Measurements from ENCODE around the gene ATP6V1E1.
"Not testable (repeated sequence)": the region's sequence is repeated elsewhere in the genome, so short reads cannot be mapped to it uniquely, and the experiment has no call there.

Gene ATP6V1E1

GRCh38 chr22:17672417-17672991 lies 44.0 kb upstream of the ATP6V1E1 start:
- no peak overlapping the region for H3K4me3 ChIP-seq (ENCODE audit: low read length, poor library complexity, severe bottlenecking)
- H3K9me2 ChIP-seq (replicated peaks; ENCODE audit: low read depth, low read length), result no peaks in the 10 kb centered on the region
- H3K9ac ChIP-seq (ENCODE audit: low read depth, low read length, poor library complexity, severe bottlenecking), result no peak overlapping the region
- no peaks in the 10 kb centered on the region for H3K36me3 ChIP-seq (ENCODE audit: insufficient read depth, low read length)
- H2AFZ ChIP-seq (ENCODE audit: low read length), result no peak overlapping the region
- TF ChIP-seq CTCF (conservative IDR thresholded peaks at IDR 0.05; ENCODE audit: low read length), result no peak
- TF ChIP-seq EZH2phosphoT487 (IDR thresholded peaks at IDR 0.05; ENCODE audit: borderline replicate concordance), result no peak
- no peaks in the 10 kb centered on the region for H3F3A ChIP-seq (ENCODE audit: low read depth)
- no peak overlapping the region for H3K4me2 ChIP-seq (ENCODE audit: low read depth, low read length, poor library complexity, severe bottlenecking)
- H3K27me3 ChIP-seq (ENCODE audit: insufficient read depth, low read length, poor library complexity, severe bottlenecking), result no peaks in the 10 kb centered on the region
- H3K79me2 ChIP-seq (ENCODE audit: insufficient read depth, low read length), result no peaks in the 10 kb centered on the region
- no peaks in the 10 kb centered on the region for H3K9me3 ChIP-seq (ENCODE audit: insufficient read depth, low read depth, low read length)
- H3K4me1 ChIP-seq (ENCODE audit: insufficient read depth, low read length, poor library complexity, severe bottlenecking), result no peaks in the 10 kb centered on the region
- H4K20me1 ChIP-seq (ENCODE audit: insufficient read depth, low read length, poor library complexity, severe bottlenecking), result no peaks in the 10 kb centered on the region

GRCh38 chr22:17671521-17672092 lies 43.1 kb upstream of the ATP6V1E1 start:
- H3F3A ChIP-seq (ENCODE audit: low read depth); H3K9me3 ChIP-seq (ENCODE audit: insufficient read depth, low read depth, low read length); H3K4me2 ChIP-seq (ENCODE audit: low read depth, low read length, poor library complexity, severe bottlenecking); H3K9me2 ChIP-seq (replicated peaks; ENCODE audit: low read depth, low read length); H2AFZ ChIP-seq (ENCODE audit: low read length); H4K20me1 ChIP-seq (ENCODE audit: insufficient read depth, low read length, poor library complexity, severe bottlenecking); H3K36me3 ChIP-seq (ENCODE audit: insufficient read depth, low read length); H3K27me3 ChIP-seq (ENCODE audit: insufficient read depth, low read length, poor library complexity, severe bottlenecking); H3K4me3 ChIP-seq (ENCODE audit: low read length, poor library complexity, severe bottlenecking); H3K4me1 ChIP-seq (ENCODE audit: insufficient read depth, low read length, poor library complexity, severe bottlenecking); H3K9ac ChIP-seq (ENCODE audit: low read depth, low read length, poor library complexity, severe bottlenecking); H3K79me2 ChIP-seq (ENCODE audit: insufficient read depth, low read length): not testable (repeated sequence)

- Histone ChIP-seq H3K79me2 (ENCODE audit: insufficient read depth, low read length) (no peaks in the 10 kb centered on the region), H3K4me2 (ENCODE audit: low read depth, low read length, poor library complexity, severe bottlenecking) (no peak overlapping the region), H3K4me3 (ENCODE audit: low read length, poor library complexity, severe bottlenecking) (no peak overlapping the region), H2AFZ (ENCODE audit: low read length) (no peak overlapping the region), H3K36me3 (ENCODE audit: insufficient read depth, low read length) (peaks cover 8% of the 10 kb centered on the region; the same call in 1 of the 2 replicates), H3K9me2 (replicated peaks; ENCODE audit: low read depth, low read length) (no peaks in the 10 kb centered on the region), H3K4me1 (ENCODE audit: insufficient read depth, low read length, poor library complexity, severe bottlenecking) (no peaks in the 10 kb centered on the region), H3F3A (ENCODE audit: low read depth) (no peaks in the 10 kb centered on the region), H4K20me1 (ENCODE audit: insufficient read depth, low read length, poor library complexity, severe bottlenecking) (no peaks in the 10 kb centered on the region), H3K27me3 (ENCODE audit: insufficient read depth, low read length, poor library complexity, severe bottlenecking) (no peaks in the 10 kb centered on the region), H3K9ac (ENCODE audit: low read depth, low read length, poor library complexity, severe bottlenecking) (no peak overlapping the region), H3K9me3 (ENCODE audit: insufficient read depth, low read depth, low read length) (no peaks in the 10 kb centered on the region)
- TF ChIP-seq CTCF (conservative IDR thresholded peaks at IDR 0.05; ENCODE audit: low read length) (no peak), EZH2phosphoT487 (IDR thresholded peaks at IDR 0.05; ENCODE audit: borderline replicate concordance) (no peak)
Observed at GRCh38 chr22:17665854-17666253, 37.3 kb upstream of the ATP6V1E1 start.

- no peaks in the 10 kb centered on the region for H4K20me1 ChIP-seq (ENCODE audit: insufficient read depth, low read length, poor library complexity, severe bottlenecking)
- TF ChIP-seq EZH2phosphoT487 (IDR thresholded peaks at IDR 0.05; ENCODE audit: borderline replicate concordance) (no peak), CTCF (conservative IDR thresholded peaks at IDR 0.05; ENCODE audit: low read length) (no peak)
- H3K79me2 ChIP-seq (ENCODE audit: insufficient read depth, low read length), result no peaks in the 10 kb centered on the region
- H3K9me3 ChIP-seq (ENCODE audit: insufficient read depth, low read depth, low read length), result no peaks in the 10 kb centered on the region
- H3K4me2 ChIP-seq (ENCODE audit: low read depth, low read length, poor library complexity, severe bottlenecking), result no peak overlapping the region
- no peak overlapping the region for H3K9ac ChIP-seq (ENCODE audit: low read depth, low read length, poor library complexity, severe bottlenecking)
- H3F3A ChIP-seq (ENCODE audit: low read depth), result no peaks in the 10 kb centered on the region
- H3K36me3 ChIP-seq (ENCODE audit: insufficient read depth, low read length), result peaks cover 8% of the 10 kb centered on the region; the same call in 1 of the 2 replicates
- no peak overlapping the region for H2AFZ ChIP-seq (ENCODE audit: low read length)
- no peaks in the 10 kb centered on the region for H3K4me1 ChIP-seq (ENCODE audit: insufficient read depth, low read length, poor library complexity, severe bottlenecking)
- H3K27me3 ChIP-seq (ENCODE audit: insufficient read depth, low read length, poor library complexity, severe bottlenecking), result no peaks in the 10 kb centered on the region
- H3K9me2 ChIP-seq (replicated peaks; ENCODE audit: low read depth, low read length), result no peaks in the 10 kb centered on the region
- no peak overlapping the region for H3K4me3 ChIP-seq (ENCODE audit: low read length, poor library complexity, severe bottlenecking)
Observed at GRCh38 chr22:17665248-17665647, 36.7 kb upstream of the ATP6V1E1 start.

All from Loucy (cell line).